Sciatic nerve (tissue), 1 donor: ENCODE results near the gene NR1D1. TPM values are rescaled to one million over a fixed set of nuclear protein-coding genes. Genes with fewer than 3 reads are reported as not detected.

Experiments used
- total RNA-seq: library from RNA; stranded (reverse); fragmentation: NEBNext Ultra II Directional; extraction: Animal tissue kit (Norgen Biotek cat#: 25700); gene quantifications from one replicate; pipeline ENCODE4 v1.2.1, GENCODE V29; 2021
- donor health status: DM: no; HTN: no; CAD: no.

NR1D1 gene
- total RNA-seq, 1 donor from 2014 or later: 69.8 TPM

Other genes starting within 250 kb of the NR1D1 start
- gene IKZF3, start 236.3 kb downstream of the NR1D1 start, total RNA-seq: 2.6 TPM
- not detected for gene ZPBP2, start 232.4 kb downstream of the NR1D1 start, total RNA-seq
- gene GSDMB, start 182.0 kb downstream of the NR1D1 start, total RNA-seq: 15.2 TPM
- 39.1 TPM for gene ORMDL3, start 173.0 kb downstream of the NR1D1 start, total RNA-seq
- gene LRRC3C, start 172.9 kb downstream of the NR1D1 start, total RNA-seq: not detected
- 1.5 TPM for gene GSDMA, start 137.6 kb downstream of the NR1D1 start, total RNA-seq
- 68.7 TPM for gene PSMD3, start 119.8 kb downstream of the NR1D1 start, total RNA-seq
- 2.3 TPM for gene CSF3, start 85.1 kb downstream of the NR1D1 start, total RNA-seq
- 74.7 TPM for gene MED24, start 46.2 kb downstream of the NR1D1 start, total RNA-seq
- gene THRA, start 37.6 kb downstream of the NR1D1 start, total RNA-seq: 72.0 TPM
- gene MSL1, start 21.4 kb upstream of the NR1D1 start, total RNA-seq: 108 TPM
- gene CASC3, start 39.9 kb upstream of the NR1D1 start, total RNA-seq: 135 TPM
- gene RAPGEFL1, start 76.9 kb upstream of the NR1D1 start, total RNA-seq: 21.2 TPM
- gene WIPF2, start 118.7 kb upstream of the NR1D1 start, total RNA-seq: 41.1 TPM
- 1.0 TPM for gene CDC6, start 187.3 kb upstream of the NR1D1 start, total RNA-seq
- gene RARA, start 208.6 kb upstream of the NR1D1 start, total RNA-seq: 74.4 TPM